Epidermal melanocyte (primary cell): ENCODE measurements around the gene BCL2.

Experiments
- DNase-seq: peaks from one replicate; pipeline ENCODE4 v3.0.0; 2011; ENCODE audit warnings: low spot score; ENCODE audit not compliant: insufficient read length

BCL2 gene

DNA sequence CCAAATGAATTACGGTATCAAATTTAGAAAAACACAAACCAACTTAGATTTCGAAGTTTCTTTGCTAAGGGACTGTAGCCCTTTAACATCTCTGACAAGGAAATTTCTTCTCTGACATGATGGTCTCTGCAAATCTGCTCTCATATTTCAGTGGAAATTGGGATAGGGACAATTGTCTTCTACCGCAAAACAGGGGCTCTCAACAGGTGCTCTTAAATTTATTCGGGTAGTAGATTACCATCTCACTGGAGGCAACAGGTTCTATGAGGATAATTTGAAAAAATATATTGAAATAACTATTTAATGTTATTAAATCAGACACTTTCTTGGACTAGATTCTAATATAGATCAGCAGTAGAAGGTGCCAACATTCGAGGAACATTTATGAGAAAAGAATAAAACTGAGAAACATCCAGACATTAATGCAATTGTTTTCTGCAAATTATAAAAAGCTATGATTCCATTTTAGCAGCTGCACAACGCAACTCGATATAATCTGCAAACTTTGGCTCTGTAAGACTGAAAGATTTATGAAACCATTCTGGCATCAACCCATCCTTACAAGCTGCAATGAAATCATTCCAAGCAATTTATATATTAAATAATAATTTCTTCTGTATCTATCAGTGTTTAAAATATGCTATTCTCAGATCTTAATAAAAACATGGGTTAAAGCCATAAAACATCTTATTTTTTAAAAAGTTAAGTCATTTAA lies 10.0 kb upstream of the BCL2 start:
- no peak for DNase-seq

- DNase-seq = no peak
Measured at GRCh38 chr18:63326011-63326410, 6.4 kb upstream of the BCL2 start.

- DNase-seq = no peak
Measured at GRCh38 chr18:63325086-63325686, 5.6 kb upstream of the BCL2 start.

GRCh38 chr18:63322908-63323634 lies 3.5 kb upstream of the BCL2 start:
- peak; percentile 73 for DNase-seq

- no peak for DNase-seq
Measured at GRCh38 chr18:63322206-63322605, 2.6 kb upstream of the BCL2 start.

DNA sequence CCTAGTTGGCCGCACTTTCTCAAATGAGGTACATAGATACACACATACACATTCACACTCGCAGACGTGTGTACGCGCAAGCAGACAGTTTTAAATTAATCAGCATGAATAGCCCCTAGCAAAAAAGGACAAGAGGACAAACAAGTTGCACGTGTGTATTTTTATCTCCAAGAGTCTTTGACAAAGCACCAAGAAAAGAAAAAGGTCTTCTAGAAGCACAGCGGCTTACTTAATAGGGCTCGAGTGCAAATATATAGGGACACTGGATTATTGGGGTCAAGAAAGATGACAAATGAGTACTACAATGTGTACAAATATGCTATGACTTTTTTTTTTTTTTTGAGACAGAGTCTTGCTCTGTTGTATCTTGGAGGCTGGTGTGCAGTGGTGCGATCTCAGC lies 1.7 kb upstream of the BCL2 start:
- DNase-seq = no peak

DNA sequence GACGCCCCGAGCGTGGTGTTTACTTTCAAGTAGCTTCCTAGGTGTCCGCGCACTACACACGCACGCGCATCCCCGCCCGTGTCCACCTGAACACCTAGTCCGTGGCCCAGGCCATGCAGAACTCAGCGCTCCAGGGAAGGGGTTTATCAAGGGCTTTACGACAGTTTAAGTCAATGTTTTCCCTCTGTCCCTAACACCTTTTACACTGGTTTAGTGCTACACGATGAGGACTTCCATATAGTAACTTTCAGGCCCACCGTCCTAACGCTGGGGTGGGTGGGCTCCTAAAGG lies 1.4 kb upstream of the BCL2 start:
- DNase-seq = no peak

GRCh38 chr18:63320123-63320974 lies 780 bp upstream of the BCL2 start:
- peak; percentile 85 for DNase-seq

DNA sequence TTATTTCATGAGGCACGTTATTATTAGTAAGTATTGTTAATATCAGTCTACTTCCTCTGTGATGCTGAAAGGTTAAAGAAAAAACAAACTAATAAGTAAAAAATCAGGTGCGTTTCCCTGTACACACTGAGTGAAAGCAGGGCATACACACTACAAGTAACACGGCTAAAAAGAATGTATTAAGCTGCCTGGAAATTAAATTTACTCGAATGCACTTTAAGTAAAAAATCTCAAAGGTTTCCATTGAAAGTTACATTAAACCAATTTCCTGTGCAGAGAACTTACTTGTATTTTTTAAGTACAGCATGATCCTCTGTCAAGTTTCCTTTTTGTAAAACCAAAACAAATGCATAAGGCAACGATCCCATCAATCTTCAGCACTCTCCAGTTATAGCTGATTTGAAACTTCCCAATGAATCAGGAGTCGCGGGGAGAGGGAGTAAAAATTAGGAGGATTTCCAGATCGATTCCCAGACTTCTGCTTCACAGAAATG lies 633 bp downstream of the BCL2 start:
- DNase-seq = no peak

DNA sequence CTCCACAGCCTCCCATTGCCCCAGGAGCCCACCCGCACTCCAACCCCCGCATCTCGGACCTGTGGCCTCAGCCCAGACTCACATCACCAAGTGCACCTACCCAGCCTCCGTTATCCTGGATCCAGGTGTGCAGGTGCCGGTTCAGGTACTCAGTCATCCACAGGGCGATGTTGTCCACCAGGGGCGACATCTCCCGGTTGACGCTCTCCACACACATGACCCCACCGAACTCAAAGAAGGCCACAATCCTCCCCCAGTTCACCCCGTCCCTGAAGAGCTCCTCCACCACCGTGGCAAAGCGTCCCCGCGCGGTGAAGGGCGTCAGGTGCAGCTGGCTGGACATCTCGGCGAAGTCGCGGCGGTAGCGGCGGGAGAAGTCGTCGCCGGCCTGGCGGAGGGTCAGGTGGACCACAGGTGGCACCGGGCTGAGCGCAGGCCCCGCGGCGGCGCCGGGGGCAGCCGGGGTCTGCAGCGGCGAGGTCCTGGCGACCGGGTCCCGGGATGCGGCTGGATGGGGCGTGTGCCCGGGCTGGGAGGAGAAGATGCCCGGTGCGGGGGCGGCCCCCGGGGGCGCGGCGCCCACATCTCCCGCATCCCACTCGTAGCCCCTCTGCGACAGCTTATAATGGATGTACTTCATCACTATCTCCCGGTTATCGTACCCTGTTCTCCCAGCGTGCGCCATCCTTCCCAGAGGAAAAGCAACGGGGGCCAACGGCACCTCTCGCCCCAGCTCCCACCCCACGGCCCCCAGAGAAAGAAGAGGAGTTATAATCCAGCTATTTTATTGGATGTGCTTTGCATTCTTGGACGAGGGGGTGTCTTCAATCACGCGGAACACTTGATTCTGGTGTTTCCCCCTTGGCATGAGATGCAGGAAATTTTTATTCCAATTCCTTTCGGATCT lies 1.3 kb downstream of the BCL2 start:
- DNase-seq = no peak

DNA sequence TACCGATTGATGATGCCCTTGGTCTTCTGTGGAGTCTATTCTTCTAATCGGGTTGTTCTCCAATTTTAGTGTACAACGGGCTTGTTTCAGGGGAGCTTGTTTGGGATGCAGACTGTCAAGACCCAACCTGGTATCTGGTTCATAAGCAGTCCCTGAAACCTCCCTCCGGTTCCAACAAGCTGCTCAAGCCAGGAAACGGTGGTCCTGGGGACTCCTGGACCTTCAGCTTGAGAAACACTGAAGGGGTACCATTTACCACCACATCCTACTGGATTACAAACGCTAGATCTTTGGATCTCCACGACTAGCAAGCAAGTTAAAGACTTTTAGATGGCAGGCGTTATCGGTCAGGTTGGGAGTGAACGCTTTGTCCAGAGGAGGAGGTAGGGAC lies 2.0 kb downstream of the BCL2 start:
- DNase-seq = no peak

- no peak for DNase-seq
Measured at GRCh38 chr18:63316612-63317555, 2.7 kb downstream of the BCL2 start.

- no peak for DNase-seq
Measured at GRCh38 chr18:63315876-63316275, 3.7 kb downstream of the BCL2 start.

DNA sequence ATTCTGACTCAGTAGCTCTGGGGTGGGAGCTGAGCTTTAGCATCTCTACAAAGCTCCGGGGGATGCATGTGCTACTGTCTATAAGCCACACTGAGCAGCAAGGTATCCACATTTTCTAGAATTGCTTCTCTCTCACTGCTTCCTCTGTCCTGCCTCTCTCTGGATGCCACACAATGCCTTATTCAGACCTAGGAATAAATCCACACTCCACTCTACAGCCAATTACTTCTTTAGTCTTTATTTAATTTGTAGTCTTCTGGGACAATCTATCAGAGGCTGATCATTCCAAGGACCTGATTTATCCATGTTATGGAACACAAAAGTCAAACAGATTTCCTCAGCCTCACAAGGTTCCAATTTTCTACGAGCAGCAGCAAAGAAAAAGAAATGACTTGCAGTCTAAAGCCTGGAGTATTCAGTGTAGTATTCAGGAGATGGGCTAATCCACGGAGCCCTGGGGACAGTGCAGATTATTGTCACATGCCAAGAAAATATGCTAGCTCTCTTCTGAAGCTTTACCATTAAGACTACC lies 4.4 kb downstream of the BCL2 start:
- DNase-seq = no peak

DNA sequence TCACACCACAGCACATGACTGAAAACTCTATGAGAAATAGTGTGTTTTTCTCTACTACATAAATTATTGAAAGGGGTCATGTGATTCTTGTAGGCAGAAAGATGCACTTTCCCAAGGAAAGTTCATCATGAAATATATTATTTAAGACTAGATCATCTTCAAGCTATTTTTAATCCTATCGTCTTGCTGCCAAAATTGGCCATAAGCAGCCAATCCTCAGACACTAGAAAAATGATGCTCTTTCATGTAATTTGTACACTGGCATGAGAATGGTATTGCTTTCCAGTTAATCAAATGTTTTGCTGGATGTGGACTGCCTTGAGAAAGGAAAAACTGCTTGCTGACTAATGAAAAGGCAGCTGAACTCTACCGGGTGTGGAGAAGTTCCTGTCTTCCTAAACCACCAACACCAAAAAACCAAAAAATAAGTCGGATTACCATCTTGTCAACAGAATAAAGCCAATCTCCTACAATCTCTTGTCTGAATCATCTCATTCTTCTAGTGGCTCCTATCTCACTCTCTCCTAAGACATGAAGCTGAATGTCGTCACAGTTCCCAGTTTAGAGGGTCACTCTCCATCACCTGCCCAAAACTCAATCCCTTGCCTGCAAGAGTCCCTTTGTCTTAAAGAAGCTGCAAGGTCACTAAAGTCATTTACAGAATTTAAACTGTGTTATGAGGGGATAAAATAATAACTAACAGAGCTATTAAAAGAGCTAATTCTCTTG lies 5.3 kb downstream of the BCL2 start:
- no peak for DNase-seq

DNA sequence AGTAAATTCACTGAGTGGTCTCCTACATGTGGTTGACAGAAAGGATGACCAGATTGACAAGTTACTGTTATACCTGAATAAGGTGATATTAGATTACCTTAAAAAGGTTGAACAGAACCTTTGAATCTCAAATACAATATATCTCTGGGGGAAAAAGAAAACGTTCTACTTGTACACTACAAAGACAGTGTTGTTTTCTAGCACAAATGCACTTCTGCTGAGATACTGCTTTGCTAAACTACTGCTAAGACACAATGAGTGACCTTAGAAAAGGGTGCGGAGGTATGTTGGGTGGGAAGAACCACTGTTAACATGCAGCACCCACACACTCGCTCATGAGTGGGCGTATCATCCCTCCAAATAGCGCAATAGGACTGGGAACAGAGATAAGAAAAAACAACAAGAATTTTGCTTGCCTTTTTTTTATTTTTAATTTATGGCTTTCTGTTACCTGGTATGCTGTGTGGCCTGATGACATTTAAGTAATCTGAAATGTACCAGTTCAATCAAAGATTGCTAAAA lies 6.1 kb downstream of the BCL2 start:
- DNase-seq = no peak

DNA sequence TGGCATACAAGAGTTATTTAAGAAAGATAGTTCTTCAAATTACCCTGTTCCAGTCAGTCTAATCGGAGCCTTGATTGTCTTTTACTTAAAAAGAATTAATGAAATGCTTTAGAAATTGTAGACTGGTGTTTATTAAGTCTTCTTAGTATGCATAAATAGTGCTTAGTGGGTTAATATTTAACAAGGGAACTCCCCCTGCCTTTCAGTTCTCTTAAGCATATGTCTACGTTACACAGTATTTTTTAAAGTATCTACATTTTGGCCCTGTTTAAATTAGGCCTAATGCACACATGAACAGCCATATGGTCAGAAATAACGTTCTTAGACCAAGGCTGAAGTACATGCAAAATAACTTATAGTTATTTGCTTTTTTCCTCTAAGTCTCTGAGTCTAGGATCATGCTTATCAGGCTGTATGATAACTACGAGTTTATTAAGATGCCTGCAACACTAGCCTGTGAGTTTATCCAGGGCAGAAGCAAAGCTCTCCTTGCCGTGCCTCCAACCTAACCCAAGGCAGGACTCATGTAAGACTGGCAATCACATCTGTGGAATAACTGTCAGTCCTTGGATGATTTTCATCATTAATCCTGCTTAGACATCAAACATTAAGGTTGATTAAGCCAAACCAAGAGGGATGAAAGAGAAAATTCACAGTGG lies 6.7 kb downstream of the BCL2 start:
- DNase-seq = no peak

GRCh38 chr18:63312019-63312409 lies 7.6 kb downstream of the BCL2 start:
- no peak for DNase-seq
